SK-N-SH treated with all-trans-retinoic acid at 6 μM for 48 hours (cell line): ENCODE data around the gene DYNC1H1.

Experiments used
- CREB5 ChIP-seq: fragments of 250-450 bp; sonication (Bioruptor Pico); IDR thresholded peaks from 2 replicates; pipeline ENCODE4 v1.5.1; 2020; ENCODE audit warnings: low read depth, mild to moderate bottlenecking, moderate library complexity
- PATZ1 ChIP-seq: fragments of 250-450 bp; sonication (Bioruptor Pico); IDR thresholded peaks from 2 replicates; pipeline ENCODE4 v1.8.0; 2020; ENCODE audit warnings: mild to moderate bottlenecking, moderate library complexity, borderline replicate concordance
- POU6F1 ChIP-seq: fragments of 250-450 bp; sonication (Bioruptor Pico); IDR thresholded peaks from 2 replicates; pipeline ENCODE4 v1.8.0; 2021; ENCODE audit warnings: low read depth, mild to moderate bottlenecking, moderate library complexity, borderline replicate concordance
- SNAI2 ChIP-seq: fragments of 250-450 bp; sonication (Bioruptor Pico); IDR thresholded peaks from 2 replicates; pipeline ENCODE4 v1.5.0; 2020; ENCODE audit warnings: mild to moderate bottlenecking, moderate library complexity

- no peak for TF ChIP-seq PATZ1
- TF ChIP-seq POU6F1, result no peak
- no peak for TF ChIP-seq CREB5
- no peak for TF ChIP-seq SNAI2 (CRISPR knock-in tag)
Measured at GRCh38 chr14:101991352-101991751, 27.0 kb downstream of the DYNC1H1 start.
